ENCODE data around the gene GLRA3. TPM values are rescaled to one million over a fixed set of nuclear protein-coding genes. Genes with fewer than 3 reads are reported as not detected.

GLRA3 gene
- total and polyA plus RNA-seq, 2 donors (not counting 3 experiments of a cell fraction or from before 2014, with no cell fraction given): not detected

GRCh38 chr4:174657472-174657871, 171.6 kb downstream of the GLRA3 start:
- Histone ChIP-seq H3K4me1 (ENCODE audit: control insufficient read depth, extremely low read depth, insufficient read depth, low read length) (no peaks in the 10 kb centered on the region), H3K9ac (replicated peaks; ENCODE audit: extremely low read depth, insufficient read depth, low read length) (no peak overlapping the region), H3K4me3 (replicated peaks in 1 of 3; ENCODE audit: insufficient read depth in 1 of 3, low read depth in 1 of 3, low read length in 3 of 3) (no peak overlapping the region), H3K9me1 (replicated peaks; ENCODE audit: control insufficient read depth, extremely low read depth, insufficient read depth, low read length) (no peaks in the 10 kb centered on the region), H3K36me3 (ENCODE audit: control insufficient read depth in 2 of 2, extremely low read depth in 1 of 2, insufficient read depth in 2 of 2, low read length in 2 of 2) (no peaks in the 10 kb centered on the region), H3K27me3 (ENCODE audit: control insufficient read depth in 2 of 2, insufficient read depth in 2 of 2, low read length in 2 of 2) (no peaks in the 10 kb centered on the region), H3K4me2 (ENCODE audit: insufficient read depth, low read length) (no peak overlapping the region), H3K27ac (ENCODE audit: insufficient read depth, low read depth, low read length) (no peak overlapping the region), H3K9me3 (replicated peaks; ENCODE audit: control insufficient read depth, insufficient read depth, low read length) (no peaks in the 10 kb centered on the region), H3K79me2 (ENCODE audit: control insufficient read depth, insufficient read depth, low read length) (no peaks in the 10 kb centered on the region), H4K20me1 (replicated peaks; ENCODE audit: control insufficient read depth, extremely low read depth, insufficient read depth, low read length) (no peaks in the 10 kb centered on the region), H2AFZ (ENCODE audit: low read depth, low read length) (no peak overlapping the region)
- no peak for DNase-seq (ENCODE audit: low read depth, low spot score)
- FAIRE-seq: no peak
- dilution Hi-C loops (cut with MboI; ENCODE audit: extremely low pct_ligation_motif_present, low sequenced_read_pairs): no loop called here
- no TSS peak for BruUV-seq (replicated peaks)
- TF ChIP-seq FOS (IDR thresholded peaks at IDR 0.05; ENCODE audit: borderline replicate concordance, insufficient read depth, low read length): no peak
- no peak for TF ChIP-seq POLR2A (IDR thresholded peaks at IDR 0.05; ENCODE audit: low read depth, low read length)
- no peak for TF ChIP-seq JUN (IDR thresholded peaks at IDR 0.05; ENCODE audit: borderline replicate concordance, insufficient read depth, insufficient read length, low read depth)
- no peak for TF ChIP-seq MAX (IDR thresholded peaks at IDR 0.05; ENCODE audit: insufficient read depth, insufficient read length)
- TF ChIP-seq GATA2 (IDR thresholded peaks at IDR 0.05; ENCODE audit: insufficient read depth, insufficient read length, low read depth, low read length): no peak
- no peak for TF ChIP-seq MYC (IDR thresholded peaks at IDR 0.05; ENCODE audit: low read depth, low read length)
- TF ChIP-seq CTCF (IDR thresholded peaks at IDR 0.05; ENCODE audit: extremely low read depth in 1 of 2, insufficient read depth in 1 of 2, low read depth in 1 of 2, low read length in 2 of 2): no peak
- no peak for TF ChIP-seq POLR2AphosphoS5 (IDR thresholded peaks at IDR 0.05; ENCODE audit: insufficient read depth, low read depth, low read length)
- no peak for TF ChIP-seq EZH2 (IDR thresholded peaks at IDR 0.05; ENCODE audit: borderline replicate concordance, low read depth, low read length, severe bottlenecking)
- intact Hi-C loops (cut with micrococcal nuclease): no loop called here
- POLR2A ChIA-PET: no interaction called here
- CTCF ChIA-PET: no interaction called here
